Measurements from ENCODE around the gene ALDH1A3. TPM values are rescaled to one million over a fixed set of nuclear protein-coding genes. Genes with fewer than 3 reads are reported as not detected.

Gene ALDH1A3
- total RNA-seq (2016; rRNA removed; fragmentation: Illumina TruSeq; extraction: Trizol) (not detected in 2 replicates), polyA plus RNA-seq (2011; rRNA removed) (0.03 TPM in 1 of 2 replicates, not detected in the other), polyA minus RNA-seq (2011; rRNA and poly(A)+ RNA removed; ENCODE audit: low replicate concordance) (3.3 TPM in 1 of 2 replicates, not detected in the other), Bru-seq, nascent RNA (percentile 9 among the genes with signal in this experiment), BruChase-seq, experiment 1, labeled RNA remaining after a 6-hour chase (percentile 20 among the genes with signal in this experiment), BruChase-seq, experiment 2, labeled RNA remaining after a 2-hour chase (percentile 16 among the genes with signal in this experiment)
- total RNA-seq (2016; cell fraction: cytosol; rRNA removed; fragmentation: Illumina TruSeq; extraction: Trizol; ENCODE audit: low read depth) = not detected in 2 replicates
- total RNA-seq (2016; cell fraction: insoluble cytoplasmic fraction; rRNA removed; fragmentation: Illumina TruSeq; extraction: Trizol) = not detected in 2 replicates
- total RNA-seq (2016; cell fraction: membrane; rRNA removed; fragmentation: Illumina TruSeq; extraction: Trizol) = not detected in 2 replicates
- total RNA-seq (2016; cell fraction: nucleus; rRNA removed; fragmentation: Illumina TruSeq; extraction: Trizol) = not detected in 2 replicates
- not detected in 2 replicates for polyA plus RNA-seq (2011; cell fraction: cytosol; rRNA removed)
- polyA plus RNA-seq (2011; cell fraction: nucleus; rRNA removed) = not detected in 2 replicates
- polyA plus RNA-seq (2012) = not detected in 2 replicates
- polyA plus RNA-seq (2016; cell fraction: cytosol; fragmentation: Illumina TruSeq; extraction: Trizol; ENCODE audit: low read depth) = not detected in 2 replicates
- not detected in 2 replicates for polyA plus RNA-seq (2016; cell fraction: insoluble cytoplasmic fraction; fragmentation: Illumina TruSeq; extraction: Trizol; ENCODE audit: low read depth)
- not detected in 2 replicates for polyA plus RNA-seq (2016; cell fraction: membrane; fragmentation: Illumina TruSeq; extraction: Trizol; ENCODE audit: low read depth)
- not detected in 2 replicates for polyA plus RNA-seq (2016; cell fraction: nucleus; fragmentation: Illumina TruSeq; extraction: Trizol; ENCODE audit: insufficient read depth, low read depth)
- polyA minus RNA-seq (2011; cell fraction: cytosol; rRNA and poly(A)+ RNA removed) = not detected in 2 replicates
- not detected in 2 replicates for polyA minus RNA-seq (2011; cell fraction: nucleus; rRNA and poly(A)+ RNA removed)
- long read RNA-seq, experiment 1 = 0 reads
- long read RNA-seq, experiment 2 = 0 reads

DNA sequence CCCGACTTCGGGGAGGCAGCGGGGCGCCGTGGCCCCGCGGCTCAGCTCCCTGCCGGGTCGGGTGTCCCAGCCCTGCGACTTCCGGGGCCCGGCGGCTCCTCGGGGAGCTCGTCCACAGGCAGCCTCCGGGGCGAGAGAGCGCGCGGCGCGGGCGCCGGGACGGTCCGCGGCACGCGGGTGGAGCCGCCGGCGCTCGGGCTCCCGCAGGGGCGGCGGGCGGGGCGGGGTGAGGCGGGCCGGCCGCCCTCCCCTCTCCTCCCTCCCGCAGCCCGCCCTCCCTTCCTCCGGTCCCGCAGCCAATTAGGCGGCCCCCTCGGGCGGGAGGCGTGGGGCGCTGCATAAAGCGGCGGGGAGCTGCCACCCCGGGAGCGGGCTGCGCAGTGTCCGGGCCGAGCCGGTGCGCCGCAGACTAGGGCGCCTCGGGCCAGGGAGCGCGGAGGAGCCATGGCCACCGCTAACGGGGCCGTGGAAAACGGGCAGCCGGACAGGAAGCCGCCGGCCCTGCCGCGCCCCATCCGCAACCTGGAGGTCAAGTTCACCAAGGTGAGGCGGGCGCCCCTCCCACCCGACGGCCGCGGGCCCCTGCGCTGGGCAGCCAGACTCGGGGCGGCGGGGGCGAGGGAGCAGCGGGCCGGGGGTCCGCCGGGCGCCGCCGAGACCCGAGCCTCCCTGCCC is at the start of gene ALDH1A3:
Gene ALDH1A3, plus strand, starts transcription at position 368 of the 675 bp plus-strand sequence. Its CDS starts 77 bp downstream, at position 445.
- H3K79me2 ChIP-seq (ENCODE audit: insufficient read depth, low read length) = no peaks in the 10 kb centered on the region
- H3K36me3 ChIP-seq (replicated peaks in 1 of 2; ENCODE audit: control insufficient read depth in 1 of 2, insufficient read depth in 2 of 2, low read length in 2 of 2) = no peaks in the 10 kb centered on the region
- no peak; the same call in 2 of the 3 replicates for ATAC-seq
- TF ChIP-seq ZFX (CRISPR knock-in tag; IDR thresholded peaks at IDR 0.05; ENCODE audit: low read depth) (no peak), NFKB2 (CRISPR knock-in tag; IDR thresholded peaks at IDR 0.05; ENCODE audit: borderline replicate concordance) (no peak), JUN (CRISPR knock-in tag; IDR thresholded peaks at IDR 0.05) (no peak), NRL (CRISPR knock-in tag; IDR thresholded peaks at IDR 0.05; ENCODE audit: borderline replicate concordance) (no peak), ZSCAN30 (CRISPR knock-in tag; IDR thresholded peaks at IDR 0.05) (no peak), BRD4 (CRISPR knock-in tag; IDR thresholded peaks at IDR 0.05) (no peak), IRX3 (CRISPR knock-in tag; IDR thresholded peaks at IDR 0.05; ENCODE audit: borderline replicate concordance, low read depth) (no peak), CEBPG (CRISPR knock-in tag; IDR thresholded peaks at IDR 0.05) (no peak), ATF1 (CRISPR knock-in tag; IDR thresholded peaks at IDR 0.05) (no peak), ZNF883 (CRISPR knock-in tag; IDR thresholded peaks at IDR 0.05; ENCODE audit: not compliant biosample characterization) (no peak), DR1 (CRISPR knock-in tag; IDR thresholded peaks at IDR 0.05) (no peak)
- TF ChIP-seq, protein P1, sequence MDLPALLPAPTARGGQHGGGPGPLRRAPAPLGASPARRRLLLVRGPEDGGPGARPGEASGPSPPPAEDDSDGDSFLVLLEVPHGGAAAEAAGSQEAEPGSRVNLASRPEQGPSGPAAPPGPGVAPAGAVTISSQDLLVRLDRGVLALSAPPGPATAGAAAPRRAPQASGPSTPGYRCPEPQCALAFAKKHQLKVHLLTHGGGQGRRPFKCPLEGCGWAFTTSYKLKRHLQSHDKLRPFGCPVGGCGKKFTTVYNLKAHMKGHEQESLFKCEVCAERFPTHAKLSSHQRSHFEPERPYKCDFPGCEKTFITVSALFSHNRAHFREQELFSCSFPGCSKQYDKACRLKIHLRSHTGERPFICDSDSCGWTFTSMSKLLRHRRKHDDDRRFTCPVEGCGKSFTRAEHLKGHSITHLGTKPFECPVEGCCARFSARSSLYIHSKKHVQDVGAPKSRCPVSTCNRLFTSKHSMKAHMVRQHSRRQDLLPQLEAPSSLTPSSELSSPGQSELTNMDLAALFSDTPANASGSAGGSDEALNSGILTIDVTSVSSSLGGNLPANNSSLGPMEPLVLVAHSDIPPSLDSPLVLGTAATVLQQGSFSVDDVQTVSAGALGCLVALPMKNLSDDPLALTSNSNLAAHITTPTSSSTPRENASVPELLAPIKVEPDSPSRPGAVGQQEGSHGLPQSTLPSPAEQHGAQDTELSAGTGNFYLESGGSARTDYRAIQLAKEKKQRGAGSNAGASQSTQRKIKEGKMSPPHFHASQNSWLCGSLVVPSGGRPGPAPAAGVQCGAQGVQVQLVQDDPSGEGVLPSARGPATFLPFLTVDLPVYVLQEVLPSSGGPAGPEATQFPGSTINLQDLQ (CRISPR knock-in tag; IDR thresholded peaks at IDR 0.05) = no peak
- TF ChIP-seq, protein P2, sequence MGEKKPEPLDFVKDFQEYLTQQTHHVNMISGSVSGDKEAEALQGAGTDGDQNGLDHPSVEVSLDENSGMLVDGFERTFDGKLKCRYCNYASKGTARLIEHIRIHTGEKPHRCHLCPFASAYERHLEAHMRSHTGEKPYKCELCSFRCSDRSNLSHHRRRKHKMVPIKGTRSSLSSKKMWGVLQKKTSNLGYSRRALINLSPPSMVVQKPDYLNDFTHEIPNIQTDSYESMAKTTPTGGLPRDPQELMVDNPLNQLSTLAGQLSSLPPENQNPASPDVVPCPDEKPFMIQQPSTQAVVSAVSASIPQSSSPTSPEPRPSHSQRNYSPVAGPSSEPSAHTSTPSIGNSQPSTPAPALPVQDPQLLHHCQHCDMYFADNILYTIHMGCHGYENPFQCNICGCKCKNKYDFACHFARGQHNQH (CRISPR knock-in tag; IDR thresholded peaks at IDR 0.05) = no peak
- no peak within 1 kb of the TSS for H3K27ac ChIP-seq (ENCODE audit: extremely low read length, insufficient read depth, low read length)
- H3K9me3 ChIP-seq (ENCODE audit: low read length) = no peaks in the 10 kb centered on the region
- ChIA-PET POLR2A (no interaction called here), CTCF (ENCODE audit: low intra/inter-chr PET ratio, low total read pairs) (no interaction called here)
- H4K20me1 ChIP-seq (ENCODE audit: insufficient read depth, low read length) = no peaks in the 10 kb centered on the region
- peaks cover 6 to 57% of the 10 kb centered on the region in 2 experiments for H3K27me3 ChIP-seq (ENCODE audit: control insufficient read depth in 1 of 2, insufficient read depth in 2 of 2, low read length in 2 of 2)
- H3K4me2 ChIP-seq (ENCODE audit: low read depth, low read length) = 0 out of 2 replicates have a peak within 1 kb of the TSS, but pooled peaks have one; percentile 7
- peak within 1 kb of the TSS in 1 of 3 experiments; percentile 23; a peak in 1 of 6 replicates for H3K4me3 ChIP-seq (replicated peaks in 1 of 3; ENCODE audit: insufficient read depth in 1 of 3, low read depth in 2 of 3, low read length in 3 of 3)
- in situ Hi-C loops (cut with HindIII; ENCODE audit: extremely low pct_ligation_motif_present, low pct_unique_long_range_greater_than_20kb) (no loop called here), intact Hi-C loops (cut with micrococcal nuclease; ENCODE audit: unreplicated experiment) (no loop called here)
- WGBS (ENCODE audit: low lambda C conversion rate) = 27% methylated on average over 9 of the region's 93 CpGs
- no peak within 1 kb of the TSS for H3K9ac ChIP-seq (ENCODE audit: insufficient read depth, low read depth, low read length)
- no peaks in the 10 kb centered on the region for H3K4me1 ChIP-seq (ENCODE audit: insufficient read depth, low read length)
- no peak for DNase-seq (ENCODE audit: low spot score)
- BruUV-seq (replicated peaks) = no TSS peak
- FAIRE-seq = no peak
- no peak within 1 kb of the TSS for H2AFZ ChIP-seq (ENCODE audit: low read length)
